ENCODE data around the gene MAN1C1. TPM values are rescaled to one million over a fixed set of nuclear protein-coding genes. Genes with fewer than 3 reads are reported as not detected.
"Not testable (repeated sequence)": the region's sequence is repeated elsewhere in the genome, so short reads cannot be mapped to it uniquely, and the experiment has no call there.

MAN1C1 gene
- total RNA-seq, 2 donors from 2014 or later: 2.2 to 4.3 TPM

- TF ChIP-seq, protein P1, sequence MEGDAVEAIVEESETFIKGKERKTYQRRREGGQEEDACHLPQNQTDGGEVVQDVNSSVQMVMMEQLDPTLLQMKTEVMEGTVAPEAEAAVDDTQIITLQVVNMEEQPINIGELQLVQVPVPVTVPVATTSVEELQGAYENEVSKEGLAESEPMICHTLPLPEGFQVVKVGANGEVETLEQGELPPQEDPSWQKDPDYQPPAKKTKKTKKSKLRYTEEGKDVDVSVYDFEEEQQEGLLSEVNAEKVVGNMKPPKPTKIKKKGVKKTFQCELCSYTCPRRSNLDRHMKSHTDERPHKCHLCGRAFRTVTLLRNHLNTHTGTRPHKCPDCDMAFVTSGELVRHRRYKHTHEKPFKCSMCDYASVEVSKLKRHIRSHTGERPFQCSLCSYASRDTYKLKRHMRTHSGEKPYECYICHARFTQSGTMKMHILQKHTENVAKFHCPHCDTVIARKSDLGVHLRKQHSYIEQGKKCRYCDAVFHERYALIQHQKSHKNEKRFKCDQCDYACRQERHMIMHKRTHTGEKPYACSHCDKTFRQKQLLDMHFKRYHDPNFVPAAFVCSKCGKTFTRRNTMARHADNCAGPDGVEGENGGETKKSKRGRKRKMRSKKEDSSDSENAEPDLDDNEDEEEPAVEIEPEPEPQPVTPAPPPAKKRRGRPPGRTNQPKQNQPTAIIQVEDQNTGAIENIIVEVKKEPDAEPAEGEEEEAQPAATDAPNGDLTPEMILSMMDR (conservative IDR thresholded peaks at IDR 0.05): peak; percentile 56
- H3K27ac Mint-ChIP-seq: no peak overlapping the region
- Histone ChIP-seq H3K27ac (ENCODE audit: low read depth, low read length) (no peak overlapping the region), H3K27me3 (ENCODE audit: control insufficient read depth, insufficient read depth, low read length, poor library complexity, severe bottlenecking) (no peaks in the 10 kb centered on the region), H3K9me3 (ENCODE audit: control insufficient read depth, low read length) (no peaks in the 10 kb centered on the region), H3K36me3 (ENCODE audit: control insufficient read depth, insufficient read depth, low read length) (no peaks in the 10 kb centered on the region), H3K9ac (ENCODE audit: extremely low read depth, low read length, poor library complexity, severe bottlenecking) (no peak overlapping the region), H3K4me1 (ENCODE audit: control insufficient read depth, insufficient read depth, low read length) (no peaks in the 10 kb centered on the region), H3K4me3 (ENCODE audit: low read length) (no peak overlapping the region)
- peaks cover 16% of the 10 kb centered on the region for H3K4me1 Mint-ChIP-seq
- H3K36me3 Mint-ChIP-seq (ENCODE audit: low read depth): no peaks in the 10 kb centered on the region
- no peak overlapping the region for H3K4me3 Mint-ChIP-seq
- H3K27me3 Mint-ChIP-seq (ENCODE audit: insufficient read depth): peaks cover 7% of the 10 kb centered on the region
- no peaks in the 10 kb centered on the region for H3K9me3 Mint-ChIP-seq
- no peak for DNase-seq
- 94 to 100% methylated on average over 6 to 8 of the region's 8 CpGs for WGBS, 2 experiments (ENCODE audit: insufficient coverage in 1 of 2, insufficient read length in 1 of 2)
Observed at GRCh38 chr1:25590096-25590824, 26.3 kb upstream of the MAN1C1 start.

- Mint-ChIP-seq H3K4me1 (no peaks in the 10 kb centered on the region), H3K9me3 (no peaks in the 10 kb centered on the region), H3K27ac (no peak overlapping the region), H3K4me3 (no peak overlapping the region), H3K27me3 (ENCODE audit: insufficient read depth) (peaks cover 4% of the 10 kb centered on the region), H3K36me3 (ENCODE audit: low read depth) (no peaks in the 10 kb centered on the region)
- no peaks in the 10 kb centered on the region for H3K27me3 ChIP-seq (ENCODE audit: control insufficient read depth, insufficient read depth, low read length, poor library complexity, severe bottlenecking)
- TF ChIP-seq, protein P1 (conservative IDR thresholded peaks at IDR 0.05): no peak
- WGBS, 2 experiments (ENCODE audit: insufficient coverage in 1 of 2, insufficient read length in 1 of 2): 57 to 87% methylated on average over 1 of the region's 2 CpGs
- H3K4me1 ChIP-seq (ENCODE audit: control insufficient read depth, insufficient read depth, low read length): no peaks in the 10 kb centered on the region
- no peak overlapping the region for H3K27ac ChIP-seq (ENCODE audit: low read depth, low read length)
- no peaks in the 10 kb centered on the region for H3K36me3 ChIP-seq (ENCODE audit: control insufficient read depth, insufficient read depth, low read length)
- no peak overlapping the region for H3K4me3 ChIP-seq (ENCODE audit: low read length)
- peaks cover 2% of the 10 kb centered on the region for H3K9me3 ChIP-seq (ENCODE audit: control insufficient read depth, low read length)
- no peak for DNase-seq
- H3K9ac ChIP-seq (ENCODE audit: extremely low read depth, low read length, poor library complexity, severe bottlenecking): no peak overlapping the region
Observed at GRCh38 chr1:25593861-25594260, 22.7 kb upstream of the MAN1C1 start.

DNA sequence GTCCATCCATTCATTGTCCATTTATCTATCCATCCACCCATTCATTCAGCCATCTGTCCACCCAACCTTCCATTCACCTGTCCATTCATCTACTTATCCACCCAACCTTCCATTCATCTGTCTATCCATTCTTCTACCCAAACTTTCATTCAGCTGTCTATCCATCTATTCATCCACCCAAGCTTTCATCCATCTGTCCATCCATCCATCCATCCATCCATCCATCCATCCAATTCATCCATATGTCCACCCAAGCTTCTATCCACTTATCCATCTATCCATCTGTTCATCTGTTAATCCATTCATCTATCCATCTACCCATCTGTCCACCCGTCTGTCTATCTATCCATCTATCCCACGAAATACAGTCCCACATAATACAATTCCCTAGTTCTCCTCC lies 21.6 kb upstream of the MAN1C1 start:
- Histone ChIP-seq H3K27me3 (ENCODE audit: control insufficient read depth, insufficient read depth, low read length, poor library complexity, severe bottlenecking) (no peaks in the 10 kb centered on the region), H3K9me3 (ENCODE audit: control insufficient read depth, low read length) (peaks cover 4% of the 10 kb centered on the region), H3K4me3 (ENCODE audit: low read length) (no peak overlapping the region), H3K36me3 (ENCODE audit: control insufficient read depth, insufficient read depth, low read length) (no peaks in the 10 kb centered on the region), H3K4me1 (ENCODE audit: control insufficient read depth, insufficient read depth, low read length) (no peaks in the 10 kb centered on the region), H3K9ac (ENCODE audit: extremely low read depth, low read length, poor library complexity, severe bottlenecking) (no peak overlapping the region), H3K27ac (ENCODE audit: low read depth, low read length) (no peak overlapping the region)
- Mint-ChIP-seq H3K9me3 (no peaks in the 10 kb centered on the region), H3K4me1 (no peaks in the 10 kb centered on the region), H3K27me3 (ENCODE audit: insufficient read depth) (peaks cover 7% of the 10 kb centered on the region), H3K27ac (no peak overlapping the region), H3K36me3 (ENCODE audit: low read depth) (no peaks in the 10 kb centered on the region), H3K4me3 (no peak overlapping the region)
- no peak for DNase-seq
- TF ChIP-seq, protein P1 (conservative IDR thresholded peaks at IDR 0.05): no peak
- WGBS, 2 experiments (ENCODE audit: insufficient coverage in 1 of 2, insufficient read length in 1 of 2): 50 to 66% methylated on average over 2 of the region's 2 CpGs

DNA sequence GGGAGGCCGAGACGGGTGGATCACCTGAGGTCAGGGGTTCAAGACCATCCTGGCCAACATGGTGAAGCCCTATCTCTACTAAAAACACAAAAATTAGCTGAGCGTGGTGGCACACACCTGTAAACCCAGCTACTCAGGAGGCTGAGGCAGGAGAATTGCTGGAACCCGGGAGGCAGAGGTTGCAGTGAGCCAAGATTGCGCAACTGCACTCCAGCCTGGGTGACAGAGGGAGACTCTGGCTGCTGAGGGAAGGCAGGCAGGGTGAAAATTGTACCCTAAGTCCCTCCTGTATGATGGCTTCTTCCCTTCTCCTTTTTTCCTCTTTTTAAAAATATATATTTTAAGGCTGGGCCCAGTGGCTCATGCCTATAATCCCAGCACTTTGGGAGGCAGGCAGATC lies 19.9 kb upstream of the MAN1C1 start:
- H3K36me3 ChIP-seq (ENCODE audit: control insufficient read depth, insufficient read depth, low read length); H3K4me1 ChIP-seq (ENCODE audit: control insufficient read depth, insufficient read depth, low read length); H3K27me3 Mint-ChIP-seq (ENCODE audit: insufficient read depth); H3K4me3 ChIP-seq (ENCODE audit: low read length); H3K9ac ChIP-seq (ENCODE audit: extremely low read depth, low read length, poor library complexity, severe bottlenecking); H3K27me3 ChIP-seq (ENCODE audit: control insufficient read depth, insufficient read depth, low read length, poor library complexity, severe bottlenecking); H3K4me1 Mint-ChIP-seq; H3K36me3 Mint-ChIP-seq (ENCODE audit: low read depth); DNase-seq; H3K27ac Mint-ChIP-seq; H3K4me3 Mint-ChIP-seq; H3K27ac ChIP-seq (ENCODE audit: low read depth, low read length); H3K9me3 ChIP-seq (ENCODE audit: control insufficient read depth, low read length); H3K9me3 Mint-ChIP-seq: not testable (repeated sequence)
- WGBS, 2 experiments (ENCODE audit: insufficient coverage in 1 of 2, insufficient read length in 1 of 2): 88 to 100% methylated on average over 2 to 5 of the region's 5 CpGs
